GM19240 (cell line): ENCODE measurements around the gene ISG15.
"Not testable (repeated sequence)": the region's sequence is repeated elsewhere in the genome, so short reads cannot be mapped to it uniquely, and the experiment has no call there.

ENCODE experiments used
- DNase-seq: peaks from one replicate; pipeline ENCODE4 v3.0.0; 2011; ENCODE audit warnings: low spot score; ENCODE audit not compliant: insufficient read length

Gene ISG15

DNA sequence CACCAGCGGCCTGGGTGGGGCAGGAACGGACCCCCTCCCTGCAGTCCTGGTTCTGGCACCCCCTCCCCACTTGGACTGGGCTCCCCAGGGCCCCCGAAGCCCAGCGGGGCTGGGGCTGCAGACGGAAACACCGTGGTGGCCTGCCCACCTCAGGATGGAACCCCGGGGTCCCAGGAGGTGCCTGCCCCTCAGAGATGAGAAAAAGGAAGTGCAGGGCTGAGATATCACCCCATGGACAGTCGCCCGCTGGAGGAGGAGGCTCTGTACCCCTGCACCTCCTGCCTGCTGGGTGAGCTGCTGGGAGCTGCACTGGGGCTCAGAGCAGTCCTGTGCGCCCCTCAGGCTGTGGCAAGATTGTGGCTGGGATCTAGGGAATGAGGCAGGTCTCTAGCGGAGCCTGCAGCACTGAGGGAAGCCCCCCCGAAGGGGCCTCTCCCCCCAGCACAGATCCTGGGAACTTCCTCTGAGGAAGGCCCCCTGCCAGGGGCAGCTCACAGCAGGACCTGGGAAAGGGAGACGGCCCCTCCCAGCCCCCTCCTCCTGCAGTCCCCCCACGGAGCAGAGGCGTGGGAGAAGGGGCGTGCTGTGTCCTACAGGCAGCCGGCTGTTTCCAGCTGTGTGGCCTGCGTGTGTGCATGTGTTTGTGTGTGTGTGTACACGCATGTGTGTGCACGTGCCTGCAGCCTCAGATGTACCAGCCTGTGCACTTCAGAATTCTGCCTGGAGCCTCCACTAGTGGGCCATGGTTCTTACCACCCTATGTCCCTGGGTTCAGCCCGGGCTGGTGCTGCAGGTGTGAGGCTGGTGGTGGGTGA, 13.5 kb downstream of the ISG15 start:
- no peak for DNase-seq

DNA sequence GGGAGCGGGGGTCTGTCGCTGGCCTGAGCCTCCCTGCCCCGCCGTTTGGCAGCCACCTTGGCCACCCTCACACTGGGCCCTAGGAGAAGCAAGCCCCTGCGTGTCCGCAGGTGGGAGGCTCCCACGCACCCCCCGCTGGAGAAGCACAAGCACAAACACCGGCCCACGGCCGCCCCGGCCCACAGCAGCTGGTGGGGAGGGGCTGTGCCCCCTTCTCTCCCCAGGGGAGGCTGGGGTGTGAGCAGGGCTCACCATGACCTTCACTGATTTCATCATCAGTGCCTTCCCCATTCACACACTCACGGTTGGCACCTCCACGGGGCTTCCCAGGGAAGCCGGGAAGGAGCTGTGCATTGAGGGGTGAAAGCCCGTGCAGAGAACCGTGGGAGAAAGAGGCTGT, 14.5 kb downstream of the ISG15 start:
- DNase-seq = no peak

DNA sequence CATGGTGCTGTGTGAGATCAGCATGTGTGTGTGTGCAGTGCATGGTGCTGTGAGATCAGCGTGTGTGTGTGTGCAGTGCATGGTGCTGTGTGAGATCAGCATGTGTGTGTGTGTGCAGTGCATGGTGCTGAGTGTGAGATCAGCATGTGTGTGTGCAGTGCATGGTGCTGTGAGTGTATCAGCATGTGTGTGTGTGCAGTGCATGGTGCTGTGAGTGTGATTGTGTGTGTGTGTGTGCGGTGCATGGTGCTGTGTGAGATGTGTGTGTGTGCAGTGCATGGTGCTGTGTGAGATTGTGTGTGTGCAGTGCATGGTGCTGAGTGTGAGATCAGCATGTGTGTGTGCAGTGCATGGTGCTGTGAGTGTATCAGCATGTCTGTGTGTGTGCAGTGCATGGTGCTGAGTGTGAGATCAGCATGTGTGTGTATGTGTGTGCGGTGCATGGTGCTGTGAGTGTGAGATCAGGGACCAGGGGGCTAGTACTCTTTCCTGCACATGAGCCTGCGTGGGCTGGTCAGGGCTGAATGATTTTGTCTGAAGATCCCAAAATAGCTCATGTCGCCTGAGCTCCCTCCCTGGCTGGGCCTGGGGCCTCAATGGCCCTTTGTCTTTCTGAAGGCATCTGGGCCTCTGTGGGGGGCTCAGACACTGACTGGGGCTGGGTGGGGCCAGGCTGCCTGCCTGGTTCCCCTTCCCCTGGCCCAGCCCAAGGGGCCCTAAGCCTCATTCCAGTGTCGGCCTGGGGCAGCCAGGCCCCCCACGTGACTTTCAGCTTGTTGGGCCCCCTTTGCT, 17.8 kb downstream of the ISG15 start:
- not testable (repeated sequence) for DNase-seq

DNA sequence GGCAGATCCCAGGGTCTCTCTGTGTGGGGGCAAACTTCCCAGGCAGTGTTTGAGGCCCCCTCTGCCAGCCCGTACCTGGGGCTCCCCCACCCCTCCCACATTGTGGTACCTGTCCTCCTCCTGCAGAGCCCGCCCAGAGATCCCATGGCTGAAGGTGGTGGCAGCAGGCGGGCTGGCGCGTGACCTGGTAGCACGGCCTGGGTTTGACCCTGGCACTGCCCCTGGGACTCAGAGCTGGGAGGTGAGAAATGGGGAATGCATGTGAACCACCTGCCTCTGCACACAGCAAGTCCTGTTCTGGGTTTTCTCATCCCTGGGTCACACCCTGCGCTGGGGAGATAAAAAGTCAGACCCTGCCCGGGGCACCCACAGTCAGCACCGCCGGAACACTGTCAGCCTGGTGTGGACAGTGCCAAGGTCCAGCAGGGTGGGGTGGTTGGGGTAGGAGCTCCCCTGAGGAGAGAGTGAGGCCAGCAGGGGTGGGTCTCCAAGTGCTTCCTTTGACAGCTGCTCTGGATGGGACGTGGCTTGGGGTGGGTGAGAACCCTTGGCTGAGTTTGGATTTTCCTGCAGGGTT, 18.4 kb downstream of the ISG15 start:
- no peak for DNase-seq

DNA sequence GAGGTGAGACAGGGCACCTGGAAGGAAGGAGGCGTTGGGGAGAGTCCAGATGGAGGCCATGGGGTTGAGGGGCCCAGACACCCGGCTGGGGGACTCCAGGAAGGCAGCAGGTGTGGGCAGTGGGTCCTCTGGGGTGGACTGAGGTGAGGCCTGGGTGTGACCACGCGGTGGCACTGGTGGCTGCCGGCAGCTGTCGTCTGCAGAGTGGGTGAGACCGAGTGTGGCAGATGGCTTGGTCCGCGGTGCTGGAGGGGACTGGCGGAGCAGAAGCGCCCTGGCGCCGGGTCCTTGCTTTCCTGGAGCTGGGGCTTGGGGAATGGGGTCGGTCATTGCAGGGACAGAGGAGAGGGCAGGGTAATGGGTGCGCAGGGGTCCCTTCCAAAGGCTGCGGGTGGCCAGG, 19.1 kb downstream of the ISG15 start:
- DNase-seq = no peak

DNA sequence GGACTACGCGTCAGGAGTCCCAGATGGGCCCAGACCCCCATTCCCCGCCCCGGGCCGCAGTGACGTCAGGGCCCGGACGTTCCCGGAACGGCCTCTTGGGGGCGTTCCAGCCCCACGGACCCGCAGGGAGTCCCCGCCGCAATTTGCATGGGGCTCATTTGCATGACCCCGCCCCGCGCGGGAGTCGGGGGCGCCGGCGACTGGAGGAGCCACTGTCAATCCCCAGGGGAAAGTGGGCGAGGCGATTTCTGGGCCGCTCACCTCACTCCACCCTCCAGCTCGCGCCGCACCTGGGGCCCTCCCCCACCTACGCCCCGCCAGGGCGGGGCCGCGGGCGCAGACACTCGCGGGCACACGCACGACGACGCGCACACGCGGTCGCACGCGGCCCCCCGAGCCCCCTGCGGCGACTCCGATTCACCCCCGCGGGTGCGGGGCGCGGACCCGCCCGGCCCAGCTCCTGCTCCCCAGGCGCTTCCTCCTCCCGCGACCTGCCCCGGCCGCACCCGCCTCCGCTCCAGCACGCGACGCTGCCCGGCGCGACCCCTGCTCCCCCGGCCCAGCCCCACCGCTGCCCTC, 19.8 kb downstream of the ISG15 start:
- peak; percentile 97 for DNase-seq

DNA sequence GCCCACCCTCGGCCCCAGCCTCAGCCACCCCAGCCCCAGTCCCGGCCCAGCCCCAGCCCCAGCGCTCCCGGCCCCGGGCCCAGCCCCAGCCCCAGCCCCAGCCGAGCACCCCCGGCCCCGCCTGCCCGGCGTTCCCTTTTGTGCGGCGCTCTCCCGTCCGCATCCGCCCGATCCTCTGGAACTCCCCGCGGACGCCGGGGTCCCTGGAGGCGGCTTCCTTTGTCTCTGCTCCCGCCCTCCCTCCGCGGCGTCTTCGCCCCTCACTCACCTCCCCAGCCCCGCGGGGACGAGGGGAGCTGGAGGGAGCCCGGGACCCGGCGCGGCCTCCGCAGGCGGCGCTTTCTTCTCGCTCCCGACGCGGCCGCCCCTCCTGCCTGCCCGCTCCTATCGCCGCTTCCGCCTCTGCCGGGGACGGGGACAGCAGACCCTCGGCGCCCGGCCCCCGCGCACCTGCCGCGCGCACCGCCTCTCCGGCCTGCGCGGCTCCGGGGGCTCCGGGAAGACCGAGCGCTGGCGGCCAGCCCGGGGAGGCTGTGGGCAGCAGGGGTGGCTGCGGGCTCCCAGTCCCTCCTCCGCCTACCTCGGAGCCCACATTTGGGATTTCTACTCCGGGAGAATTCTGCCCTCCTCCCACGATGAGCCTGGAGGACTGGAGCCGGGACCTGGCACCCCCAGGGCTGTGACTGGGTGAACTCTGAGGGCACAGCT, 20.6 kb downstream of the ISG15 start:
- no peak for DNase-seq

DNA sequence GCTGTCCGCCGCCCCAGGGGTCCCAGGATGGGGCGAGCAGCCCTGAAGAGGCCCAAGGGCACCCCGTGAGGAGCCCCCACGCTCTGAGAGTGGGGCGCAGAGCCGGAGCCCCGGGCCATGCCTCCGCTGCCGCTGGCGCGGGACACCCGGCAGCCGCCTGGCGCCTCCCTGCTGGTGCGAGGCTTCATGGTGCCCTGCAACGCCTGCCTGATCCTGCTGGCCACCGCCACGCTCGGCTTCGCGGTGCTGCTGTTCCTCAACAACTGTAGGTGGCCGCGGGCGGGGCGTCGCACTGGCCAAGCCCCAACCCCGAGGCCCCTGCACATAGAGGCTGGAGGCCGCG, 21.1 kb downstream of the ISG15 start:
- no peak for DNase-seq

DNA sequence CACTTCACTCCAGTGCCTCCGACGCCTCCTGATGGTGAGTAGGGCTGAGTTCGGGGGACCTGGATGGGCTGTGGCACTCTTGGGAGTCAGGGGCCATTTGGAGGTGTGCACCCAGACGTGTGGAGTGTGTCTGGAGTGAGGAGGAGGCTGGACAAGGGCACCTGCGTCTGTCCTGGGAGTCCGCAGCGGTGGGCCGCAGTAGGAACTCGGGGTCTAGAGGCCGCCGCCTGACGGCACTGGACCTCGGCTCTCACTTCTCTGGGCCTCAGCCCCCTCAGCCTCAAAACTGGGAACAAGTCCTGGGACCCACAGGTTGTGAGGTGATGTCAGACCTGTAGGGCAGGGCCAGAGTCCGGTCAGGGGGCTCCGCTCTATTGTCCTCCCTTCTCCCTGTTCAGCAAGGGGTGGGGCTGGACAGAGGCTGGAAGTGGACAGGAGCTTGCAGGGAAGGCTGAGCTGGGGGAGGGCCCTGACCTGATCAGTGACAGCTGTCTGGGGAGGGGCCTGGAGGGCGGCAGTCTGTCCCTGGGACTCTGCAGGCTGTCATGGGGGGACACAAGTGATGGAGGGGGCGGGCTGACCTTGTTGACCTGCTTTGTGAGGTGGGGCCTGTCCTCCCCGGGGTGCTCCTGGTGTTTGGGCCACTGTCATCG, 22.1 kb downstream of the ISG15 start:
- DNase-seq = no peak

DNA sequence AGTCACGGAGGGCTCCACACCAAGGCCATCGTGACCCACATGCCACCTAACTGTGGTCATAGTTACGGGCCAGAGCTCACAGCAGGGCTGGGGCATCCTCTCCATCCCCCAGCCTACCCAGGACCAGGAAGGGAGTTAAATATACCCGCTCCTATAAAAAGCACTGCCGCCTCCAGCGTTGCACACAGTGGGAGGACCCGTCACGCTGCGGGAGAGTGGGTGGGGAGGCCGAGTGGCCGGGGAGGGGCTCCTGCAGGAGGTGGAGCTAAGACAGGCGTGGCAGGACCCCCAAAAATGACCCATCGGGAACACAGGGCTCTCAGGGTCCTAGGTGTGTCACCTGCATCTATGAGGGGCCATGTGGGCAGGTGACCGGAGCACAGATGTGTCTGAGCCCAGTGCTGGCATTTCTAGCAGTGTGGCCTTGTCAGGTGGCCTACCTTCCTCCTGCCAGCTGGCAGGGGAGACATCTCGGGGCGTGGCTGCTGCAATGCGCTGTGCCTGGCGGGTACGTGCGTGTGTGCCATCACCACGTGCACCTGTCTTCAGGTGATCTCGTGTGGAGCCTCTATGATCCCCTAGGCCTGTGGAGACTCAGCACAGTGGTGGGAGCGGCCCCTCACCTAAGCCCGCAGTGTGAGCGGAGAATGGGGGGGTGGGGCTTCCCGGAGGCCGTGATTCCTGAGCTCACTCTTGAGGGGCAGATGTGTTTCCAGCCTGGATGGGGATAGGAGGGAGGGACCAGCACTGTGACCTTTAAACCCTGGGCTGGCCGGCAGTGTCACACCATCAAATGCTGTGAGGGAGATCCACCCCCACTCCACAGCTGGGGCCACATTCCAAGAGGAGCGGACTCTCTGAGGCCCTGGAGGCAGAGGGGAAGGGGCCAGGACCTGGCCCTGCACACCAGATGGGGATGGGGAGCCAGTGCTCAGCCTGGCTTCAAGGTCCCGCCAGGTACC, 24.4 kb downstream of the ISG15 start:
- DNase-seq = no peak

DNA sequence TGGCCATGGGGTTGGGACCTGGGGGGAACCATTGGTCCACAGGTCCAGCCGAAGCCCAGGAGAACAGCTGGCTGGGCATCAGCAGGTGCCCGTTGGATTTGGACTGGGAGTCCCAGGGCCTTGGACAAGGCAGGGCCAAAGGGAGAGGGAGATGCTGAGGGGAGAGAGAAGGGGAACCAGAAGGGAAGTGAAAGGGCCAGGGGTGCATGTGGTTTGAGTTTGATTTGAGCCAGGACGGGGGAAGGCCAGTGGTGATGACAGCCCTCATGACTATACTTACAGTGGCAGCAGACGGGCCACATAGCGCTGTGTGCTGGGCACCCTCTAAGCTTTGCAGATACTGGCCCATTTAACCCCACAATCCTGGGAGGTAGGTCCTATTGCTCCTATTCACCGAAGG, 25.4 kb downstream of the ISG15 start:
- DNase-seq = no peak

DNA sequence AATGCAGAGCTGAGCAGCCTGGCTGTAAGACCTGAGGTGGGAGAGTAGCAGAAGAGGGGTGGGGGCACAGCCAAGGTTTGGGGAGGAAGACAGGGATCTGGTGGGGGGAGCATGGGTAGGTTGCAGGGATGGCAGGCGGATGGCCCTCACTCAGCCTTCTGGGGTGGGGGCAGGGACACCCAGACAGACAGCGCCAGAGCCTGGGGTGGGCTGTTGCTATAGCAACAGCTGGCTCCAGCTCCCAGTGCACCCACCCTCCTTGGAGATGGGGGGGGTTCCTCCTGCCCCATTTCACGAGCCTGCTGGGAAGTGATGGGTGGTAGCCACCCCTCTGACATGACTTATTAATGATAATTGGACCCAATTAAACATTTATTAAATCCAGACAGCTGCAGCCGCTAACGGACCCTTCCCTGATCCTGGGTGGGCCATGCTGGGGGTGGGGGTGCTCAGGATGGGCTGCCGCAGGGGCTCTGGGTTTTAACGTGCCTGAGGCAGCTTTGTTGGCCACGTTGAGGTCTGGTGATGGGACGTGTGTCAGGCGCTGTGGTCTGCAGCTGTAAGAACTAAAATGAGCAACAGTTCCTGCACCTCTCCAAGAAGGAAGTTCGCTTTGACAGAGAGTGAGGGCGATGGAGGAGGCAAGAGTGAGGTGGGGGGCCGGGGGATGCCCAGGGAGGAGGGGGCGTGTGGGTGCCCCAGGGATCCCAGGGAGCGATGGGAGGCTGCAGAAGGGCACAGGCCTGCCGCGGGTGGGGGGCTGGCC, 26.0 kb downstream of the ISG15 start:
- no peak for DNase-seq

DNA sequence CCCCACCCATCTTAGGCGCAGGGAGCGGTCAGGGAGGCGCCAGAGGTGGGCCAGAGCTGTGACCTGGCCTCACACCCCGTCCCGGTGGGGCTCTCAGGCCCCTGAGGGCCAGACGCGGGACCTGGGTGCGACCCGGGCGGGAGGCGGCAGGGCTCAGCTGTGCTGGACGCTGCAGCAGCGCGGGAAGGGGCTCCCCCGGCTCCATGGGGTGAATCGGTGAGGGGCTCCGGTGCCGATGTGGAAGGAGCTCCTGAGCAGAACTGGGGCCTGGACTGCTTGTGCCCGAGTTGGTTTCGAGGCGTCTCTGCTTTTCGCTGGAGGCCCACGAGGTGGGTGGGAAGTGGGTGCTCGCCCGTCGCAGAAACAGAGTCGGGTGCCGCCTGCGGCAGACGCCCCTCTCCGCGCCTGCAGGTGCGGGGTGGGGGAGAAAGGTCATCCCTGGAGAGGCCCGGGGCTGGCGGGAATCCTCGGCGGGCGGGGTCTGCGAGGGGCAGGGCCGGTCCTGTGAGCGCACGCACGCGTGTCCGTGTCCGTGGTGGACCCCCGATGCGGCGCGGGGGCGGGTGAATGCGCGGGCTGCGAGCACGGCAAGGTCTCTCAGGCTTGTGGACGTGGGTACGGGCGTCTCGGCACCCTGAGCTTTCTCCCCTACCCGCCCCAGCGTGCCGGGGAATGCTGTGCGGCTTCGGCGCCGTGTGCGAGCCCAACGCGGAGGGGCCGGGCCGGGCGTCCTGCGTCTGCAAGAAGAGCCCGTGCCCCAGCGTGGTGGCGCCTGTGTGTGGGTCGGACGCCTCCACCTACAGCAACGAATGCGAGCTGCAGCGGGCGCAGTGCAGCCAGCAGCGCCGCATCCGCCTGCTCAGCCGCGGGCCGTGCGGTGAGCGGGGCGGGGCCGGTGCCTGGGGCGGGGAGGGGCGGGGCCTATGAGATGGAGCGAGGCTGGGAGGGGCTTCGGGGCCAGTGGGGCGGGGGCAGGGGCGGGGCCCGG, 27.0 kb downstream of the ISG15 start:
- peak; percentile 90 for DNase-seq

DNA sequence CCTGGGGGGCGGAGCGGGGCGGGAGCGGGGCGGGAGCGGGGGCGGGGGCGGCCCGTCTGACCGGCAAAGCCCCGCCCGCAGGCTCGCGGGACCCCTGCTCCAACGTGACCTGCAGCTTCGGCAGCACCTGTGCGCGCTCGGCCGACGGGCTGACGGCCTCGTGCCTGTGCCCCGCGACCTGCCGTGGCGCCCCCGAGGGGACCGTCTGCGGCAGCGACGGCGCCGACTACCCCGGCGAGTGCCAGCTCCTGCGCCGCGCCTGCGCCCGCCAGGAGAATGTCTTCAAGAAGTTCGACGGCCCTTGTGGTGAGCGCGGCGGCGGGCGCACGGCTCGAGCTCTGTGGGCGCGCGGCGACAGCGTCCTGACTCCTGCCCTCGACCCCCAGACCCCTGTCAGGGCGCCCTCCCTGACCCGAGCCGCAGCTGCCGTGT, 27.8 kb downstream of the ISG15 start:
- no peak for DNase-seq

DNA sequence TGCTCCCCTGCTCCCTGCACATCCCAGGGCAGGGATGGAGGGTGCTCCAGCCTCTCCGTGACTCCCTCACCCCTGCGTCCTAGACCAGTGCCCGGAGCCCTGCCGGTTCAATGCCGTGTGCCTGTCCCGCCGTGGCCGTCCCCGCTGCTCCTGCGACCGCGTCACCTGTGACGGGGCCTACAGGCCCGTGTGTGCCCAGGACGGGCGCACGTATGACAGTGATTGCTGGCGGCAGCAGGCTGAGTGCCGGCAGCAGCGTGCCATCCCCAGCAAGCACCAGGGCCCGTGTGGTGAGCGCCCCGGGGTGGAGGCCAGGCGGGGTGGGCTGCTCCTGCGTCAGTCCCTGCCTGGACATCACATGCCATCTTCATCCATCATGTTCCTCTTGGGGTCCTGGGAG, 28.6 kb downstream of the ISG15 start:
- no peak for DNase-seq

DNA sequence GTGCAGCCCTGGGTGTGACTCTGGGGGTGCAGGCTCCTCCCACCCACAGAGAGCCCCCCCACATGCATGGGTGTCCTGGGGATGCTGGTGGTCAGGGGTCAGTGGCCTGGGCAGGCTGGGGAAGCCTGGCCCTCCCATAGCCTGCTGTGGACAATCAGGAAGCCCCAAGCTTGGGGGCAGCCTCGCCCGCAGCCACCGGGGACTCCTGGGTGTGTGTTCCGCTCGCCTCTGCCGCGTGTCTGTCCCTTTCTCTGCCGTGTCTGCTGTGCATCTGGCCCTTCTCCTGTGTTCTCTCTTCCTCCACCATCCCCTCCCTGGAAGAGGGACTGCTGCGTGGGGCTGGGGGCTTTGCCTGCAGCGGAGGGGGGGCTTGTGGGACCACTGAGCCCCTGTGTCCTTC, 29.5 kb downstream of the ISG15 start:
- DNase-seq = no peak

DNA sequence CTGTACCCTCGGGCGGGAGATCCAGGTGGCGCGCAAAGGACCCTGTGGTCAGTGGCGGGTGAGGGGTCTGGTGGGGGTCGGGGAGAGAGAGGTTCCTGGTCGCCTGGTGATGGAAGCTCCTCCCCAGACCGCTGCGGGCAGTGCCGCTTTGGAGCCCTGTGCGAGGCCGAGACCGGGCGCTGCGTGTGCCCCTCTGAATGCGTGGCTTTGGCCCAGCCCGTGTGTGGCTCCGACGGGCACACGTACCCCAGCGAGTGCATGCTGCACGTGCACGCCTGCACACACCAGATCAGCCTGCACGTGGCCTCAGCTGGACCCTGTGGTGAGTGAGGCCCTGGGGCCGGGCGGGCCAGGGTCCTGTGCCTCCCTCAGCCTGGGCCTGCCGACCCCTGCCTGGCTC, 30.1 kb downstream of the ISG15 start:
- DNase-seq = no peak

DNA sequence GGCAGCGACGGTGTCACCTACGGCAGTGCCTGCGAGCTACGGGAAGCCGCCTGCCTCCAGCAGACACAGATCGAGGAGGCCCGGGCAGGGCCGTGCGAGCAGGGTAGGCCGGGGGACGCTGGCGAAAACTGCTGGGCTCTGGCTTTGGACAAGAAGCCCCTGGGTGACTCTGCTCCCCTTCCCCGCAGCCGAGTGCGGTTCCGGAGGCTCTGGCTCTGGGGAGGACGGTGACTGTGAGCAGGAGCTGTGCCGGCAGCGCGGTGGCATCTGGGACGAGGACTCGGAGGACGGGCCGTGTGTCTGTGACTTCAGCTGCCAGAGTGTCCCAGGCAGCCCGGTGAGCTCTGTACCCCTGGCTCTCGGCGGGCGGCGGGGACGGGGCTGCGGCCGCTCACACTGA, 30.6 kb downstream of the ISG15 start:
- DNase-seq = no peak
